ENCODE data around the gene S100A1. TPM values are rescaled to one million over a fixed set of nuclear protein-coding genes. Genes with fewer than 3 reads are reported as not detected.
A peak's percentile ranks its signal among the peaks of the same experiment; 100 is the strongest.

The S100A1 gene
- total RNA-seq, 1 experiment from 2014 or later, result 1.3 TPM

DNA sequence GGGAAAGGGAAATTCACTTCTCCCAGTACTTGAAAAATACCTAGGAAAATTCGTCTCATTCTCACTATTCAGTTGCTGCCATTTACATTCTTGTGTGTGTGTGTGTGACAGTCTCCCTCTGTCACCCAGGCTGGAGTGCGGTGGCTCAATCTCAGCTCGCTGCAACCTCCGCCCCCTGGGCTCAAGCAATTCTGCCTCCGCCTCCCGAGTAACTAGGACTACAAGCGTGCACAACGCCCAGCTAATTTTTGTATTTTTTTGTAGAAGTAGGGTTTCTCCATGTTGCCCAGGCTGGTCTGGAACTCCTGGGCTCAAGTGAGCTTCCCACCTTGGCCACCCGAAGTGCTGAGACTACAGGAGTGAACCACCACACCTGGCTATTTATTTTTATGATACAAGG is 31.4 kb downstream of the S100A1 start (continued):
- TF ChIP-seq, protein P1, sequence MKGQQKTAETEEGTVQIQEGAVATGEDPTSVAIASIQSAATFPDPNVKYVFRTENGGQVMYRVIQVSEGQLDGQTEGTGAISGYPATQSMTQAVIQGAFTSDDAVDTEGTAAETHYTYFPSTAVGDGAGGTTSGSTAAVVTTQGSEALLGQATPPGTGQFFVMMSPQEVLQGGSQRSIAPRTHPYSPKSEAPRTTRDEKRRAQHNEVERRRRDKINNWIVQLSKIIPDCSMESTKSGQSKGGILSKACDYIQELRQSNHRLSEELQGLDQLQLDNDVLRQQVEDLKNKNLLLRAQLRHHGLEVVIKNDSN (CRISPR knock-in tag; IDR thresholded peaks at IDR 0.05), result no peak
- TF ChIP-seq FOXK1 (CRISPR knock-in tag; IDR thresholded peaks at IDR 0.05), result no peak
- TF ChIP-seq NFATC4 (CRISPR knock-in tag; IDR thresholded peaks at IDR 0.05), result no peak
- TF ChIP-seq CREB1 (CRISPR knock-in tag; IDR thresholded peaks at IDR 0.05), result no peak
- no peak for TF ChIP-seq ATF1 (CRISPR knock-in tag; IDR thresholded peaks at IDR 0.05)
- no peak for TF ChIP-seq CREM (CRISPR knock-in tag; IDR thresholded peaks at IDR 0.05)

DNA sequence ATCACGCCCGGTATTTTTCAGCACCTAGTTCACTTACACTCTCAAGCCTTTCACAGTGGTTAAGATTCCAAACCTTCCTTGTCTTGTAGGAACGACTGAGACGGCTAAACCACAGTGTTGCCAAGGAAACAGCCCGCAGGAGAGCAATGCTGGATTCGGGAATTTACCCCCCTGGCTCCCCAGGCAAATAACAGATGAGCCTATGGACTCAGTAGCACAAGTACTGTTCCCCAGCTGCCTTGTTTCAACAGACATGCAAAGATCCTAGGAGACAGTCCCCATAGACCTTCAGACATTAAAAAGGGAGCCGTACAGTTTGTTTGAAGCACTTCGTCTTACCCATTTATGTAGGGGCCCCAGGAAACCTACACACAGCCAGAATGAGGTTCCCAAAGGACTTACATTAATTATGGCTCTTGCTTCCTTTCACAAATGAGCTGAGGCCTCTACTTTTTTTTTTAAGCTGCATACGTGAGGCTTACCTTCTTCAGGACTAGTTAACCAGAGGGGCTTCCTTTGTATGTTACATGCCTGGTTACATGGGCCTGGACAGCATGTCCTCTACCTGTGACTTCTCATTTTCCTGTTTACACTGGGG is 33.0 kb downstream of the S100A1 start:
- ATAC-seq (no peak), DNase-seq (ENCODE audit: low spot score) (no peak)
- no peaks in the 10 kb centered on the region for H3K9me3 Mint-ChIP-seq
- CTCF ChIA-PET, result interaction anchor here (0.5 kb wide), 1 partner anchor 308 kb away, joined by 3 read pairs; no protein-coding TSS in a partner anchor
- H3K4me1 Mint-ChIP-seq, result peaks cover 8% of the 10 kb centered on the region
- POLR2A ChIA-PET, result interaction anchor here (0.9 kb wide), 1 partner anchor 27 kb away, joined by 3 read pairs; the partner anchor contains the start of gene CHTOP
- no peaks in the 10 kb centered on the region for H3K27me3 Mint-ChIP-seq (ENCODE audit: low read depth)
- peak overlapping the region; percentile 29; the same call in 1 of the 2 replicates for H3K4me3 Mint-ChIP-seq
- H3K36me3 Mint-ChIP-seq, result peaks cover 59% of the 10 kb centered on the region
- TF ChIP-seq PRRX2 (CRISPR knock-in tag; IDR thresholded peaks at IDR 0.05), result peak; percentile 75; the same call in 1 of the 2 replicates
- TF ChIP-seq, protein P2, sequence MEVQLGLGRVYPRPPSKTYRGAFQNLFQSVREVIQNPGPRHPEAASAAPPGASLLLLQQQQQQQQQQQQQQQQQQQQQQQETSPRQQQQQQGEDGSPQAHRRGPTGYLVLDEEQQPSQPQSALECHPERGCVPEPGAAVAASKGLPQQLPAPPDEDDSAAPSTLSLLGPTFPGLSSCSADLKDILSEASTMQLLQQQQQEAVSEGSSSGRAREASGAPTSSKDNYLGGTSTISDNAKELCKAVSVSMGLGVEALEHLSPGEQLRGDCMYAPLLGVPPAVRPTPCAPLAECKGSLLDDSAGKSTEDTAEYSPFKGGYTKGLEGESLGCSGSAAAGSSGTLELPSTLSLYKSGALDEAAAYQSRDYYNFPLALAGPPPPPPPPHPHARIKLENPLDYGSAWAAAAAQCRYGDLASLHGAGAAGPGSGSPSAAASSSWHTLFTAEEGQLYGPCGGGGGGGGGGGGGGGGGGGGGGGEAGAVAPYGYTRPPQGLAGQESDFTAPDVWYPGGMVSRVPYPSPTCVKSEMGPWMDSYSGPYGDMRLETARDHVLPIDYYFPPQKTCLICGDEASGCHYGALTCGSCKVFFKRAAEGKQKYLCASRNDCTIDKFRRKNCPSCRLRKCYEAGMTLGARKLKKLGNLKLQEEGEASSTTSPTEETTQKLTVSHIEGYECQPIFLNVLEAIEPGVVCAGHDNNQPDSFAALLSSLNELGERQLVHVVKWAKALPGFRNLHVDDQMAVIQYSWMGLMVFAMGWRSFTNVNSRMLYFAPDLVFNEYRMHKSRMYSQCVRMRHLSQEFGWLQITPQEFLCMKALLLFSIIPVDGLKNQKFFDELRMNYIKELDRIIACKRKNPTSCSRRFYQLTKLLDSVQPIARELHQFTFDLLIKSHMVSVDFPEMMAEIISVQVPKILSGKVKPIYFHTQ (CRISPR knock-in tag; IDR thresholded peaks at IDR 0.05), result peak; percentile 82
- TF ChIP-seq, protein P3, sequence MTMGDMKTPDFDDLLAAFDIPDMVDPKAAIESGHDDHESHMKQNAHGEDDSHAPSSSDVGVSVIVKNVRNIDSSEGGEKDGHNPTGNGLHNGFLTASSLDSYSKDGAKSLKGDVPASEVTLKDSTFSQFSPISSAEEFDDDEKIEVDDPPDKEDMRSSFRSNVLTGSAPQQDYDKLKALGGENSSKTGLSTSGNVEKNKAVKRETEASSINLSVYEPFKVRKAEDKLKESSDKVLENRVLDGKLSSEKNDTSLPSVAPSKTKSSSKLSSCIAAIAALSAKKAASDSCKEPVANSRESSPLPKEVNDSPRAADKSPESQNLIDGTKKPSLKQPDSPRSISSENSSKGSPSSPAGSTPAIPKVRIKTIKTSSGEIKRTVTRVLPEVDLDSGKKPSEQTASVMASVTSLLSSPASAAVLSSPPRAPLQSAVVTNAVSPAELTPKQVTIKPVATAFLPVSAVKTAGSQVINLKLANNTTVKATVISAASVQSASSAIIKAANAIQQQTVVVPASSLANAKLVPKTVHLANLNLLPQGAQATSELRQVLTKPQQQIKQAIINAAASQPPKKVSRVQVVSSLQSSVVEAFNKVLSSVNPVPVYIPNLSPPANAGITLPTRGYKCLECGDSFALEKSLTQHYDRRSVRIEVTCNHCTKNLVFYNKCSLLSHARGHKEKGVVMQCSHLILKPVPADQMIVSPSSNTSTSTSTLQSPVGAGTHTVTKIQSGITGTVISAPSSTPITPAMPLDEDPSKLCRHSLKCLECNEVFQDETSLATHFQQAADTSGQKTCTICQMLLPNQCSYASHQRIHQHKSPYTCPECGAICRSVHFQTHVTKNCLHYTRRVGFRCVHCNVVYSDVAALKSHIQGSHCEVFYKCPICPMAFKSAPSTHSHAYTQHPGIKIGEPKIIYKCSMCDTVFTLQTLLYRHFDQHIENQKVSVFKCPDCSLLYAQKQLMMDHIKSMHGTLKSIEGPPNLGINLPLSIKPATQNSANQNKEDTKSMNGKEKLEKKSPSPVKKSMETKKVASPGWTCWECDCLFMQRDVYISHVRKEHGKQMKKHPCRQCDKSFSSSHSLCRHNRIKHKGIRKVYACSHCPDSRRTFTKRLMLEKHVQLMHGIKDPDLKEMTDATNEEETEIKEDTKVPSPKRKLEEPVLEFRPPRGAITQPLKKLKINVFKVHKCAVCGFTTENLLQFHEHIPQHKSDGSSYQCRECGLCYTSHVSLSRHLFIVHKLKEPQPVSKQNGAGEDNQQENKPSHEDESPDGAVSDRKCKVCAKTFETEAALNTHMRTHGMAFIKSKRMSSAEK (CRISPR knock-in tag; IDR thresholded peaks at IDR 0.05; ENCODE audit: borderline replicate concordance), result peak; percentile 76; the same call in 1 of the 2 replicates
- TF ChIP-seq ZNF121 (CRISPR knock-in tag; IDR thresholded peaks at IDR 0.05), result no peak
- peak; percentile 7 for TF ChIP-seq NFATC4 (CRISPR knock-in tag; IDR thresholded peaks at IDR 0.05)
- TF ChIP-seq, protein P4, sequence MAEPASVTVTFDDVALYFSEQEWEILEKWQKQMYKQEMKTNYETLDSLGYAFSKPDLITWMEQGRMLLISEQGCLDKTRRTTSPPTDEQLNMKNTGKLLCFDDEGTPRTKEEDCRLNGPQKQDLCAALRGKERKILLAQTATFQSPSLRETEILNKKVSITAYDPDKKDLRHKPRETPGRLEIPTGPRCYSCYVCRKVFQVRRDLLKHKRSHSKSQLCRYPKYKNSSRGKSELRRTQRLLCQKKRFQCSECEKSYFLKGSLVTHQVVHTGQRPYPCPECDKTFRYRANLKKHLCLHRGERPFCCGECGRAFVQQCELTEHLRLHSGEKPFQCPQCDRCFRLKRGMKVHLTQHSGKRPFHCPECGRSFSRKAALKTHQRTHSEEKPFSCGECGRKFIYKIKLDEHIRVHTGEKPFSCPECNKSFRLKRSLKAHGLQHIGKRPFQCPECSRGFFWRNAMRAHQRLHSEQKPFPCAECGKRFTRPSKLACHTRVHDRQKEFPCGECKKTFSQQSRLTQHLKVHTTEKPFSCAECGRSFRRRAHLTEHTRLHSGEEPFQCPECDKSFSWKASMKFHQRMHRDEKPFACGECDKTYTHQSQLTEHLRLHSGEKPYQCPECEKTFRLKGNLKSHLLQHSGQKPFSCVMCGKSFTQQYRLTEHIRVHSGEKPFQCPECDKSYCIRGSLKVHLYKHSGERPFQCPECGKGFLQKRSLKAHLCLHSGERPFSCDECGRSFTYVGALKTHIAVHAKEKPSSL (CRISPR knock-in tag; conservative IDR thresholded peaks at IDR 0.05), result 0 out of 2 replicates have a peak, but pooled peaks have one; percentile 21
- peak; percentile 86; the same call in 1 of the 2 replicates for TF ChIP-seq EMX1 (CRISPR knock-in tag; IDR thresholded peaks at IDR 0.05)
- no peak for TF ChIP-seq TCF7 (CRISPR knock-in tag; IDR thresholded peaks at IDR 0.05; ENCODE audit: low read depth)
- H3K27ac Mint-ChIP-seq, result peak overlapping the region; percentile 79; the same call in 1 of the 2 replicates
